Measurements from ENCODE around the gene FHL1.

DNA sequence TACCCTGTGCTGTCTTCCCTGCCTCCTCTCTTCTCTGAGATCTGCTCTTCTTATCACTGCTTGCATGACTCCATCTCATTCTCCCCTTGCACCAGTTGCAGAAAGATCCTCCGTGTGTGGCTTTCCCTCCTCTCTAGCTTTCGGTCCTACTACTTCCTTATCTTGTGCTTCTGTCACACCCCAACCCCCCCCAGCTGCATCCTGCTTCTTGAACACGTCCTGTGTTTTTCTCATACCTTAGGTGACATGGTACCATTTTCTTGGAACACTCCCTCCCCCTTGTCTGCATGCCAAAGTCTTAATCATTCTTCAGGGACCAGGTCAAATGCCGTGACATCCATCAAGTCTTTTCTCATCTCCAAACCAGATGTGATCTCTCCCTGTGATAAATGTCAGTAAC, 46.4 kb downstream of the FHL1 start:
- TF ChIP-seq CEBPB (IDR thresholded peaks at IDR 0.05; ENCODE audit: low read depth) (no peak), POLR2A (IDR thresholded peaks at IDR 0.05; ENCODE audit: borderline replicate concordance, extremely low read depth, insufficient read depth, insufficient read length) (no peak), SIN3A (IDR thresholded peaks at IDR 0.05; ENCODE audit: low read depth) (no peak)
